ENCODE results near the gene ZNF532.

The ZNF532 gene

GRCh38 chr18:59001166-59001565 lies 136.5 kb downstream of the ZNF532 start (continued):
- TF ChIP-seq ZNF70 (CRISPR knock-in tag; IDR thresholded peaks at IDR 0.05) (no peak), ISL1 (CRISPR knock-in tag; IDR thresholded peaks at IDR 0.05) (no peak), CSDC2 (CRISPR knock-in tag; IDR thresholded peaks at IDR 0.05) (no peak), ESRRG (CRISPR knock-in tag; IDR thresholded peaks at IDR 0.05) (no peak), ARNTL (CRISPR knock-in tag; IDR thresholded peaks at IDR 0.05; ENCODE audit: borderline replicate concordance, low read depth) (no peak)
- TF ChIP-seq, protein P1, sequence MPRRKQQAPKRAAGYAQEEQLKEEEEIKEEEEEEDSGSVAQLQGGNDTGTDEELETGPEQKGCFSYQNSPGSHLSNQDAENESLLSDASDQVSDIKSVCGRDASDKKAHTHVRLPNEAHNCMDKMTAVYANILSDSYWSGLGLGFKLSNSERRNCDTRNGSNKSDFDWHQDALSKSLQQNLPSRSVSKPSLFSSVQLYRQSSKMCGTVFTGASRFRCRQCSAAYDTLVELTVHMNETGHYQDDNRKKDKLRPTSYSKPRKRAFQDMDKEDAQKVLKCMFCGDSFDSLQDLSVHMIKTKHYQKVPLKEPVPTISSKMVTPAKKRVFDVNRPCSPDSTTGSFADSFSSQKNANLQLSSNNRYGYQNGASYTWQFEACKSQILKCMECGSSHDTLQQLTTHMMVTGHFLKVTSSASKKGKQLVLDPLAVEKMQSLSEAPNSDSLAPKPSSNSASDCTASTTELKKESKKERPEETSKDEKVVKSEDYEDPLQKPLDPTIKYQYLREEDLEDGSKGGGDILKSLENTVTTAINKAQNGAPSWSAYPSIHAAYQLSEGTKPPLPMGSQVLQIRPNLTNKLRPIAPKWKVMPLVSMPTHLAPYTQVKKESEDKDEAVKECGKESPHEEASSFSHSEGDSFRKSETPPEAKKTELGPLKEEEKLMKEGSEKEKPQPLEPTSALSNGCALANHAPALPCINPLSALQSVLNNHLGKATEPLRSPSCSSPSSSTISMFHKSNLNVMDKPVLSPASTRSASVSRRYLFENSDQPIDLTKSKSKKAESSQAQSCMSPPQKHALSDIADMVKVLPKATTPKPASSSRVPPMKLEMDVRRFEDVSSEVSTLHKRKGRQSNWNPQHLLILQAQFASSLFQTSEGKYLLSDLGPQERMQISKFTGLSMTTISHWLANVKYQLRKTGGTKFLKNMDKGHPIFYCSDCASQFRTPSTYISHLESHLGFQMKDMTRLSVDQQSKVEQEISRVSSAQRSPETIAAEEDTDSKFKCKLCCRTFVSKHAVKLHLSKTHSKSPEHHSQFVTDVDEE (CRISPR knock-in tag; IDR thresholded peaks at IDR 0.05) = no peak

DNA sequence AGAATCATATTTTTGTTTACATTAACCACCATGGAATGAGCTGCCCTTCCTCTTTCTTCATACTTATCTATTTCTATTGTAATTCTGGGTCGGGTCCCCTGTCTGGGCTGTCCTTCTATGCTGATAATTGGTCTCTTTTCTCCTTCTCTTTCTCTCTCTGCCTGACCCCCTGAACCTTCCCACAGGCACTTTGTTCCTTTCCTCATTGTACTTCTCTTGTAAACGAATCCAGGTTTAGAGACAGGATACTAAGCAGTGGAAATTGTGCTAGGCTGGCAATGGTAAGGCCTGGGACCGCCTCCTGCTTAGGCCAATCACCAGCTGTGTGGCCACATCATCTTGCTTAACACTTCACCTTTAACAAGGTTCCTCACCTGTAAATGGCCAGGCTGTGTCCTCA lies 137.0 kb downstream of the ZNF532 start:
- TF ChIP-seq ARNTL (CRISPR knock-in tag; IDR thresholded peaks at IDR 0.05; ENCODE audit: borderline replicate concordance, low read depth) (no peak), ZNF70 (CRISPR knock-in tag; IDR thresholded peaks at IDR 0.05) (no peak), ZC3H10 (CRISPR knock-in tag; IDR thresholded peaks at IDR 0.05) (no peak), ISL1 (CRISPR knock-in tag; IDR thresholded peaks at IDR 0.05) (no peak), ZNF8 (CRISPR knock-in tag; IDR thresholded peaks at IDR 0.05) (no peak), TCF4 (CRISPR knock-in tag; IDR thresholded peaks at IDR 0.05; ENCODE audit: borderline replicate concordance) (no peak), BACH2 (CRISPR knock-in tag; IDR thresholded peaks at IDR 0.05; ENCODE audit: borderline replicate concordance) (no peak), ZFP30 (CRISPR knock-in tag; IDR thresholded peaks at IDR 0.05) (no peak), CSDC2 (CRISPR knock-in tag; IDR thresholded peaks at IDR 0.05) (no peak), ZNF565 (CRISPR knock-in tag; conservative IDR thresholded peaks at IDR 0.05; ENCODE audit: low read depth) (no peak), RARB (CRISPR knock-in tag; IDR thresholded peaks at IDR 0.05) (no peak)
- TF ChIP-seq, protein P2, sequence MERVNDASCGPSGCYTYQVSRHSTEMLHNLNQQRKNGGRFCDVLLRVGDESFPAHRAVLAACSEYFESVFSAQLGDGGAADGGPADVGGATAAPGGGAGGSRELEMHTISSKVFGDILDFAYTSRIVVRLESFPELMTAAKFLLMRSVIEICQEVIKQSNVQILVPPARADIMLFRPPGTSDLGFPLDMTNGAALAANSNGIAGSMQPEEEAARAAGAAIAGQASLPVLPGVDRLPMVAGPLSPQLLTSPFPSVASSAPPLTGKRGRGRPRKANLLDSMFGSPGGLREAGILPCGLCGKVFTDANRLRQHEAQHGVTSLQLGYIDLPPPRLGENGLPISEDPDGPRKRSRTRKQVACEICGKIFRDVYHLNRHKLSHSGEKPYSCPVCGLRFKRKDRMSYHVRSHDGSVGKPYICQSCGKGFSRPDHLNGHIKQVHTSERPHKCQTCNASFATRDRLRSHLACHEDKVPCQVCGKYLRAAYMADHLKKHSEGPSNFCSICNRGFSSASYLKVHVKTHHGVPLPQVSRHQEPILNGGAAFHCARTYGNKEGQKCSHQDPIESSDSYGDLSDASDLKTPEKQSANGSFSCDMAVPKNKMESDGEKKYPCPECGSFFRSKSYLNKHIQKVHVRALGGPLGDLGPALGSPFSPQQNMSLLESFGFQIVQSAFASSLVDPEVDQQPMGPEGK (CRISPR knock-in tag; IDR thresholded peaks at IDR 0.05; ENCODE audit: borderline replicate concordance) = no peak
- TF ChIP-seq, protein P1 (CRISPR knock-in tag; IDR thresholded peaks at IDR 0.05) = no peak

DNA sequence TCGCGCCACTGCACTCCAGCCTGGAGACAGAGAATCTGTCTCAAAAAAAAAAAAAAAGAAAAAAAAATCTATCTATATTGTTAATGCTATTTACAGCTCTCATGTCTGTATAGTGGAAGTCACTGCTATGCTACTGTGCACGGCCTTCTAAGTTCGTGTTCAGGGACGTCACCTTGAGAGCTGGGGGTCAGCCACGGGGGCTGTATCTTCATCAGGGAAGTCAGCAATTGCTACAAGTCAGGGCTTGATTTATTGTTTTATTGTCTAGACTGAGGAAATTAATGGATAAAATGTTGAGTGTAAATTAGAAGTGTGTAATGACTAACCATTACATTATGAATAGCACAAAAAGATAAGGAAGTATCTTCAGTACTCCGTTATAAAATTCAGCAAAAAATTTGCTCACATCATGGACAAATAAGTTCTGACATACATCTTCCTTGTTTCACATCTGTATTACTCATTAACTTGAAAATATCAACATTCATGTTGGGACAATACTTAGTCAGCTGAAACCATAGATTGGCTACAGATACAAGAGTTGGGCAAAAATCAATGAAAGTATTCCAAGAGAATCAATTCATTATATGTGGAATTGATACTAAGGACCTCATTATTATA lies 138.4 kb downstream of the ZNF532 start:
- TF ChIP-seq ARNTL (CRISPR knock-in tag; IDR thresholded peaks at IDR 0.05; ENCODE audit: borderline replicate concordance, low read depth) = no peak
- no peak for ATAC-seq

More for the DNA sequence above, 137.0 kb downstream of the ZNF532 start:
- ATAC-seq = no peak

GRCh38 chr18:59005262-59005661 lies 140.6 kb downstream of the ZNF532 start:
- TF ChIP-seq TCF4 (CRISPR knock-in tag; IDR thresholded peaks at IDR 0.05; ENCODE audit: borderline replicate concordance) (no peak), TOX (CRISPR knock-in tag; IDR thresholded peaks at IDR 0.05; ENCODE audit: borderline replicate concordance) (no peak), ZNF70 (CRISPR knock-in tag; IDR thresholded peaks at IDR 0.05) (no peak)
- ATAC-seq = peak; percentile 87

DNA sequence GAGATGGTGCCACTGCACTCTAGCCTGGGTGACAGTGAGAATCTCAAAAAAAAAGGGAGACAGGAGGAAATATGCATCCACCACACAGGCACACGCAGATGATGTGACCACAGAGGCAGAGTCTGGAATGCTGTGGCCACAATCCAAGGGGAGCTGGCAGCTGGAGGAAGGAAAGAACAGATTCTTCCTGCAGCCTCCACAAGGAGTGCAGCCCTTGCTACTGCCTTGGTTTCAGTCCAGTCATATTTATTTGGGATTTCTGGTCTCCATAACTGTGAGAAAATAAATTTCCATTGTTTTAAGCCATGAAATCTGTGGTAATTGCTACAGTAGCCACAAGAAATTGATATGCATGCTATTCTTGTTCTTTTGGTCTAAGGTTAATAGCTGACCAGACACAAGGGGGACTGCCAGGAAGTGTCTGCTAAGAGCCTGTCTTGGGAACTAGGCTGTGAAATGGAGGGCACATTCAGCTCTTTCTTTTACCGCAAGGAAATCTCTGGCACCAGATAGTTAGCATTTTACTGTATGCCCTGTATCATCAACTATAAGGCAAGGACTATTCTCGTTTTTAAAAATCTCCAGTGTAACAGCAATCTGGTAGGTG lies 141.9 kb downstream of the ZNF532 start:
- TF ChIP-seq ISL1 (CRISPR knock-in tag; IDR thresholded peaks at IDR 0.05) = no peak
- no peak for TF ChIP-seq ZNF8 (CRISPR knock-in tag; IDR thresholded peaks at IDR 0.05)
- TF ChIP-seq BACH2 (CRISPR knock-in tag; IDR thresholded peaks at IDR 0.05; ENCODE audit: borderline replicate concordance) = no peak
- ATAC-seq = no peak

All from SK-N-SH treated with all-trans-retinoic acid at 6 μM for 48 hours (cell line).